Measurements from ENCODE around the gene CNTNAP3.
"Not testable (repeated sequence)": the region's sequence is repeated elsewhere in the genome, so short reads cannot be mapped to it uniquely, and the experiment has no call there.

The CNTNAP3 gene
- total RNA-seq = 0 reads per million in 2 experiments

- not testable (repeated sequence) for DNase-seq (ENCODE audit: low read depth)
These were observed at the start of gene CNTNAP3 for GRCh38 chr9:39287980-39288379. Gene CNTNAP3, minus strand, starts transcription at chr9:39288167. Its CDS starts 103 bp downstream, at chr9:39288064.

DNA sequence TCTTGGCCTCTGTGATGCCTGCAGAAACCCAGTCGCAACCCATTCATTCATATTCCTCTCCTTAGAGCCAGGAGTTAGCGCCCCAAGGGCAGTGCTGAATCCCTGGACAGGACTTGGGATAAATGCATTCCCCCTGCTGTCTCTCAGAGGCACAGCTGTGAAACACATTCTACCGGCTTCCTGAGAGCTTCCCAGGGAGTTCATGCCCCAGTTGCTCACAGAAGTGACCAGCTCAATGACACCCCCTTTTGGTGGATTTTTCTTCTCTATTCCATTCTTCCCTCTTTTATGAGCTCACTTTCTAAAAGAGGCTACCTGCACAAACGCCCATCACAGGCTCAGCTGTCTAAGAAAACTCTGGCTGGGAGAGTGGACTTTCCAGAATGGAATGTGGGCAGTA is 8.0 kb downstream of the CNTNAP3 start:
- DNase-seq (ENCODE audit: low read depth) = not testable (repeated sequence)

DNA sequence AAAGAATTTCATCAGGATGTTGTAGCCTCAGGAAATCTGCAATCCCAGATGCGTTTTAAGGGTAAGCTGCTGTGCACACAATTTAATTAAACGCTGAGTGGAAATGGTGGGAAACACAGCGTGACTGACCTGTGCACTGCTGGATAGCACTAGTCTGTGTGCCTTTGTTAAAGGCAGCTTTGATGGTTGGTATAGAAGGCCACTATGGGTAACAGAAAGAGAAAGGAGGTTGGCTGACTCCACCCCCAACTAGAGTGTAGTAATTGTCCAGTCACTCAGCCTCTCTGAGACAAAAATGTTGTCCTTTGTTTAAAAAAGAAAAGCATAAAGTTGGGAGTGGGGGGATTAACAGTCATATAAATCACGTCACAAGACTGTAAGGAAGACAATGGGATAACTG is 45.5 kb downstream of the CNTNAP3 start:
- not testable (repeated sequence) for DNase-seq (ENCODE audit: low read depth)

DNA sequence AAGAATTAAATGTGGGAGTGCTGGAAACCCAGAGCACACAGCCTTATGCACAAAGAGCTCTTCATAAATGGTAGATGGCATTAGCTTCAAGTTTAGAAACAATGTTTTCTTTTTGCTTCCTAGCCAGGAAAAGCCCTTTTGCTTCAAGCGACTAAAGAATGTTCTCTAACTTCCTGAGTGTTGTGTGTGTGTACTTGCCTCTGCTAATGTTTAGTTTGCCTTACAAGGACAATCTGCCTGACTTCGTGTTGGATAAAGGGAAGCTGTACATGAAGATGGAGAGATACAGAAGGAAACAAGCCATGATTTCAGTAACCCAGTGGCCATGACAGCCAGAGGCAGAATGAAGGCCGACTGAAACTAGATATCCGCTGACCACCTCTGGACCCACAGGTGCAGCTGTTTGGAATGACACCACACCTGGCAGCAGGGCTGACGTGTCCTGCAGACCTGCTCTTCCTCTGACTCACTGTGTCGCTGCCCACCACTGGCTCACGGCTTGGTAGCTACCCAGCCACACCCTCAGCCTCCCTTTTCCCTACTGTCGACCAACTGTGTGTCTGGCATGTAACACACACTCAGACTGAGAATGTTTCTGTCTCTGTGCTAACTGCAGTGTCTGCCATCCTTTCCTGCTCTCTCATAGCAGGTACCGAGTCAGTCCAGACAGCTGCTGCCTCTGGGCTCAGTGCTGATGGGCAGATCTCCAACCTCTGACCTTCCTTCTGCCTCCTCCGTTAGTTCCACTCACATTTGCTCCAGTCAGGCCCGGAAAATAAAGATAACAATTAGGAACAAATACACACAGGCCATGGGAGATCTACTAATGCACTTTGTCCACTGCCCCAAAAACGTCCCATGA is 55.6 kb downstream of the CNTNAP3 start:
- DNase-seq (ENCODE audit: low read depth) = not testable (repeated sequence)

DNA sequence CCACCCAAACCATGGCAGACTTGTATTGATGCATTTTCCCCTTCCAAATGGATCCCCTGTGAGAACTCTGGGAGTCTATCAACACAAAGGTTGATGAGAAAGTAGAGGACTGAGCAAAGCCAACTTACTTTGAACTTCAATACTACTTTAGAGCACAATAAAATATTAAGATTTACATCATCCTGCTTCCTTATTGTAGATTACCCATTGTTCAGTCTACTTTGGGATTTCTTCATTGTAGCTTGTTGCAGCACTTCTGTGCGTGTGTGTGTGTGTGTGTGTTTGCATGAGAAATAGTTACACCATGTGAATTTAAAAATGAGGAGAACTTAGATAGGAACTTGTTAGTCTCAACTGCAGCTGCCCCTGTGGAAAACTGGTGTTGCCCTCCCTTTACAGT is 72.0 kb downstream of the CNTNAP3 start:
- DNase-seq (ENCODE audit: low read depth) = not testable (repeated sequence)

DNA sequence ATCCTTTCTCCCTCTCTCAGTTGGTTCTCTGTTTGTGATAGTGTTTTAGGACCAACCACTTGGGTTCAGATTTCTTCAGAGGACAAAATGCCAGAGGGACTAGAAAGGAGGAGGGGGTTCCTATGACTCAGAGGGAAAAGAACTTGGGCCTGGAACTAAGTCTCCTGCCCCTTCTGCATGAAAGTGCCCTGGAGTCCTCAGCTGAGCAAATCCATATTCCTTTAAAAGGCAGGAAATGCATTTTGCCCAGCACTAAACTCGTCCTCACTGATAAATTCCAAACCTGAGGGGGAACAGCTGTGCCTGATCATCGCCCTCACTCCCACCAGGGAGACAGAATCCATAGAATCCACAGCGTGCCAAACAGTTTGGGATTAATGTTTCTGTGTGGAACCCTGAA is 78.2 kb downstream of the CNTNAP3 start:
- not testable (repeated sequence) for DNase-seq (ENCODE audit: low read depth)

DNA sequence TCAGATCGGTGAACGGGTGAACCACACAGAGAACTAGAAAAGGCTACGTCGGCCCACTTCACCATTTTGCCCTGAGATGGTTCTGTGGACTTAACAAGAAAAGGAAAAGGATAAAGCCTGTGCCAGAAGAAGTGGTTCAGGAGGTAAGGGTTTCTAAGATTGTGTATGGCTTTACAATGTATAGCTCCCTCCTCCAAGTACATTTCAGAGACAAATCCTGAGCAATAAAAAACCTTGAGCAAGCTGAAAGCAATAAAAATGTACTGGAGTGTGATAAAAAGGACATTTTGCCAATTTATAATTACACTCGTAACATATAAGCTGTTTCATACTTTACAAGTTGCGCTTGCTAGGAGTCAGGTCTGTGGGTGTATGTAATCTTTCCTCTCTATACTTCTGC is 81.3 kb downstream of the CNTNAP3 start:
- not testable (repeated sequence) for DNase-seq (ENCODE audit: low read depth)

GRCh38 chr9:39205842-39206241 is 82.1 kb downstream of the CNTNAP3 start:
- not testable (repeated sequence) for DNase-seq (ENCODE audit: low read depth)

DNA sequence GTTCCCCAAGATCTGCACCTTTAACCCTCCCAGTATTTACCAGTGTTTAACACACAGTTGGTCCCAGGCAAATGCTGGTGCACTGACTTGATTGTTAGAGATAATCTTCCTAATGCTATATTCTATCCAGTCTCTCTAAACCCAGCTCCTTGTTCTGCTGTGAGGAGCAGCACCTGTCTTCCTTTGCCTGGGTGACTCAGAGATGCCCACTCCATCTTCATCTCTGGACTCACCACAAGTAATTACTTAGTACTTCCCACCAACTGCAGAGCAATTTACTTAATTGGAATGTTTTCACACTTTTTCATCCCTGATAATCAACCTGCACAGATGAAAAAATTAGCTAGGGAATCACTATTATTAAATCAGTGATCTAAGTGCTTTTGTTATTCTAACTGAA is 87.6 kb downstream of the CNTNAP3 start:
- not testable (repeated sequence) for DNase-seq (ENCODE audit: low read depth)

DNA sequence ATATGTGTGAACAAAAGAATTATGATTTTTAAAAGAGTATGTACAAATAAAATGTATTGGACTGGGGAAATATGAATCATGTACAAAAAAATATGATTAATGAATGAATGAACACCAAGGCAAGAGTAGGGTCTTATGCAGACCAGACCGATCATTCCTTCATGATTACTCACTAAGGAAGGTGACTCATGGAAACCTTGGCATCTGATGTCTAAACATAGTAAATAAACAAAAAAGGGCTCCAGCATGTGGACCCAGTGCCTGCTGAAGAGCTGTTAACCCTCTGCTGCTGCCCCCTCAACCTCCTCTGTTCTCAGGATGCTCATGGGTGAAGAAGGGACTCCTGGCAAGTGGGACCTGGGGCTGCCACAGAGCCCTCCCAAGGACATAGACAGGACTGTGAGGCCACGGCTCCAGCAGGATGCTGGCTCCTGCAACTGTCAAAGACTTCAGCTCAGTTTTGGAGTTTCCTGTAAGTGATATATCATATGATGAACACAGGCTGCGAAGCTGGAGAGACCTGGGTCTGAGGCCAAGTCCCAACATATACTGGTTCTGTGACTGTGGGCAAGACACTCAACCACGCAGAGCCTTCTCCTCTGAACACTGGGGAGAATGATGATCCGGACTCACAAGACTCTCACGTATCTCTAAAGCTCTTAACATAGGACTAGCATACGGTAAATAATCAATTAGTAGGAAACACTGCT is 89.8 kb downstream of the CNTNAP3 start:
- DNase-seq (ENCODE audit: low read depth) = not testable (repeated sequence)

- not testable (repeated sequence) for DNase-seq (ENCODE audit: low read depth)
These were observed 116.6 kb downstream of the CNTNAP3 start for GRCh38 chr9:39171370-39171769.

- not testable (repeated sequence) for DNase-seq (ENCODE audit: low read depth)
These were observed 130.3 kb downstream of the CNTNAP3 start for GRCh38 chr9:39157714-39158113.

- DNase-seq (ENCODE audit: low read depth) = not testable (repeated sequence)
These were observed 155.0 kb downstream of the CNTNAP3 start for GRCh38 chr9:39132826-39133552.

DNA sequence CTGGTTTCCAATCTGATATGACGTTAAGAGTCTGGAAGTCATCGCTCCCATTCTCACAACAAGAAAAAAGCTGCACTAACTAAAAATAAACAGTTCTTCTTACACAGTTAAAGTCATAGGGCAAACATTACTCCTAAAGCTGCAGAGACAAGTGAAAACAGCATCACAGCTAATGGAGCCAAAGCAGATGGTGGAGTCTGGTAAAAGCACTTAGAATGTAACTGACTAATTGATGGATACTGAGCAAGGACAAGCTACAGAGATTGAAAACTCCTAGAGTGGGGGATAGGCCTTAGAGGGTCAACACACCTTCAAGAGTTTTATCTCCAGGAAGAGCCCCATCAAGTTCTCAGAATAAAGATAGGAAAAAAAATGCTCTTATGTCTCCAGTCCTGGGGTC is 166.6 kb downstream of the CNTNAP3 start:
- DNase-seq (ENCODE audit: low read depth) = not testable (repeated sequence)

DNA sequence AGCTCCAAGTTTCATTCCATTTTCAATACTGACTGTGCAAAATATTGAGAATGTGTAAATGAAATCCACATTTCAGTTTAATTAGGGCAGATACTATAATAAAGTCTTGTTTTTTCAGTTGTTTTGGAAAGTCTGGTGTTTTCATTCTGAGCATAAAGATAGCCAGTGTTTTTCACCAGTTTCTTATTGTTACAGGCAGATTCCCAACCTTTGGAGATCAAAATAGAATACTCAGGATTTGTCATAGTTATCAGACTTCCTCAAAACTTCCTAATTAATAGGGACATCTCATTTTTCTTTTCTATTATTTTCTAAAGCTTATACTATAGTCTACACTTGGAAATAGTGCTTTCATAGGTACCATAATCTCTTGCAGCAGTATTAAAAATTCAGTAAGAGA is 176.2 kb downstream of the CNTNAP3 start:
- not testable (repeated sequence) for DNase-seq (ENCODE audit: low read depth)

DNA sequence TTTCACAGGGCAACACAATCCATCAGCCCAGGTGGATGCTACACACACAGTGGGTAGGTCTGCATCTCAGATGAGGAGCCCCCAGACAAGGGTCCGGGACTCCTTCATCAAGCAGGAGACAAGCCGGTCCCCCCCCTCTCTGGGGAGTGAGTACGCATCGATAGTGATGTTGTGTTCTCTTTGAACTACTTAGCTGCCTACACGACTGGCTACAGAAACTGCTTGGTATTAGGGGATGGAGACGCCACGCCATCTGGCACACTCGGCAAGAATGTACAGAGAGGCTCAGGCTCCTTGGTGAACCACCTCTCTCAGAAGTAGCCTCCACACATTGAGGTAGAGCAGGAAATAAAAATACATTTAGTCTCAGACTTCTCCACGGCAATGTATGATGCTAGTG is 179.8 kb downstream of the CNTNAP3 start:
- DNase-seq (ENCODE audit: low read depth) = no peak

DNA sequence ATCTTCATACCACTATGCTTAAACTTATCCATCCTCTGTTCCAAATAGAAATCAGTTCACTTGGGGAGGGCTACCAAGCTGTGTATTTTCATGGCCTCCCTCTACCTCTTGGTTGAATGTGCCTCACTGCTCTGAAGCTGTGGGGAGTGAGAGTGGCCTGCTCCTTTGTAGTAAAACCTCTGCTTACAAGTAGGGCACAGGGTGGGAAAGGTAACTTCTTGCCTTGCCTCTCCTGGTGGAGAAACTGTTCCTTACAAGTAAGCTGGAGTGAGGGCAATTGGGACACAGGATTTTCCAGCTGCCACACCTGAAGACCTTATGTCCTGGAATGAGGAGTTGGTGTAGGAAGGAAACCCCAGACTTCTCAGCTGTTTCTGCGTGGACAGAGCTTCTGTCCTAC is 190.8 kb downstream of the CNTNAP3 start:
- DNase-seq (ENCODE audit: low read depth) = not testable (repeated sequence)

- DNase-seq (ENCODE audit: low read depth) = not testable (repeated sequence)
These were observed 202.7 kb downstream of the CNTNAP3 start for GRCh38 chr9:39085311-39085710.

DNA sequence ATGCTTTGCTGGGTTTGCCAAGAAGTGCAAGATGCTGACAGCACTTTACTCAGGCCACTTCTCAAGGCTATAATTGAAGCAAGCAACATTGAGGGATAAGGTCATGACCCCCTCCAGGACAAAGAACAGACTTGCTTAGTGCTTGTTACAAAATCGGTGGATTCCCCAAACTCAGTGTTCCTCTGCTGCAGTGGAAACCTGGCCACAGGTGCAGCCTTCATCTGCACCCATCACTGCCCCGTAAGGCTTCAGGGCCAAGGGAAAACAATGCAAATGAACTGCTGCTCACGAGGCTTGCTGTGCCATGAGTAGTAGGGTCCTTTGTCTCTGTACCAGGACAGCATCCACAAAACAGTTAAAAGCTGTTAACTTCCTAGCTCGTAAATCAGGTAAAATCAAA is 205.4 kb downstream of the CNTNAP3 start:
- not testable (repeated sequence) for DNase-seq (ENCODE audit: low read depth)

DNA sequence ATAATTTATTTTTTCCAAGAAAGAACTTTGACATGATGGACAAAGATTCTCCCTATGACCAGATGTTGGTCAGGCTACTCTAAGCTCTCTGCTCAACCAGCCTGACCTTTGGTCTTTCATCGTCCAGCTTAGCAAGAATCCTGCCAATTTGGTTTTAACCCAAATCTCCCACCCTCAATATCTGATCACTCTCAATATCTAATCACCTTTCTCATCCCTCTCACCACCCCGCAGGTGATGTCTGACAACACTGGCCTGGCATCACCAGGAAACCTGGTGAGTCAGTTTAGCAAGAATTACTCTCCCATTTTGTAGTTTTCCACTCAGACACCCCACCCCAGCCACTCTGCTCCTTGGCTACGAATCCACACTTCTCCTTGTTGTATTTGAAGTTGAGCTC is 207.9 kb downstream of the CNTNAP3 start:
- not testable (repeated sequence) for DNase-seq (ENCODE audit: low read depth)

GRCh38 chr9:39078621-39079256 is 209.2 kb downstream of the CNTNAP3 start:
- DNase-seq (ENCODE audit: low read depth) = not testable (repeated sequence)

- DNase-seq (ENCODE audit: low read depth) = not testable (repeated sequence)
These were observed 214.4 kb downstream of the CNTNAP3 start for GRCh38 chr9:39073537-39073936.
